SK-N-SH (cell line): Measurements from ENCODE around the gene ADAM33. TPM values are rescaled to one million over a fixed set of nuclear protein-coding genes. Genes with fewer than 3 reads are reported as not detected.

Experiments
- CTCF ChIA-PET: fragments of 300-600, 350-600 bp; formaldehyde crosslinking; extraction: SDS; loops from one replicate; lab custom pipeline; 2021; lab: Yijun Ruan, JAX
- POLR2A ChIA-PET: fragments of 350-600 bp; sonication (Branson Sonifier 250); formaldehyde crosslinking; extraction: SDS; loops from one replicate; lab custom pipeline; 2020; ENCODE audit warnings: antibody characterized with exemption, inconsistent platforms; lab: Yijun Ruan, JAX
- DNase-seq: peaks from one replicate; pipeline ENCODE4 v3.0.0; 2012
- H2AFZ ChIP-seq: fragments of 200-600 bp; sonication (generic); 2 replicates; pipeline ENCODE4 v1.8.1; 2016; ENCODE audit warnings: antibody characterized with exemption, mild to moderate bottlenecking, low read depth
- H3F3A ChIP-seq: fragments of 200-600 bp; sonication (generic); replicated peaks from 2 replicates; pipeline ENCODE3; 2016; ENCODE audit warnings: antibody characterized with exemption, mild to moderate bottlenecking; ENCODE audit not compliant: insufficient read depth
- H3K27ac ChIP-seq, 2 experiments: fragments of 200-500 bp in 1 of 2; fragments of 200-600 bp in 1 of 2; sonication (Bioruptor generic) in 1 of 2; sonication (generic), shearing (Covaris generic) in 1 of 2; 2 replicates each; pipeline versions ENCODE4 v1.5.1 to v1.6.1; 2014 to 2016; ENCODE audit warnings: low read depth in 2 of 2, inconsistent platforms in 1 of 2, low read length in 1 of 2, mild to moderate bottlenecking in 1 of 2, mixed read lengths in 1 of 2
- H3K27me3 ChIP-seq: fragments of 200-600 bp; sonication (generic), shearing (Covaris generic); 2 replicates; pipeline ENCODE4 v1.6.1; 2016; ENCODE audit warnings: mixed run types; ENCODE audit not compliant: insufficient read depth
- H3K36me3 ChIP-seq, 2 experiments: fragments of 200-500 bp in 1 of 2; fragments of 200-600 bp in 1 of 2; sonication (Bioruptor generic) in 1 of 2; sonication (generic) in 1 of 2; replicated peaks in 1 of 2; 2 replicates each; pipeline versions ENCODE3 to v1.5.1; 2014 to 2016; ENCODE audit warnings: low read length in 1 of 2, mild to moderate bottlenecking in 1 of 2; ENCODE audit not compliant: insufficient read depth in 2 of 2, control insufficient read depth in 1 of 2
- H3K4me1 ChIP-seq, 2 experiments: fragments of 200-500 bp in 1 of 2; fragments of 200-600 bp in 1 of 2; sonication (Bioruptor generic) in 1 of 2; sonication (generic), shearing (Covaris generic) in 1 of 2; 2 replicates each; pipeline versions ENCODE4 v1.5.1 to v1.6.1; 2014 to 2016; ENCODE audit warnings: low read depth in 1 of 2, low read length in 1 of 2, mixed run types in 1 of 2; ENCODE audit not compliant: insufficient read depth in 2 of 2, control insufficient read depth in 1 of 2
- H3K4me2 ChIP-seq: fragments of 200-600 bp; sonication (generic), shearing (Covaris generic); 2 replicates; pipeline ENCODE4 v1.6.1; 2017; ENCODE audit warnings: mixed run types
- H3K4me3 ChIP-seq, 2 experiments: fragments of 200-500 bp in 1 of 2; fragments of 200-600 bp in 1 of 2; sonication (Bioruptor generic) in 1 of 2; sonication (generic), shearing (Covaris generic) in 1 of 2; 2 replicates each; pipeline versions ENCODE4 v1.5.1 to v1.8.1; 2014 to 2016; ENCODE audit warnings: low read depth in 2 of 2, inconsistent platforms in 1 of 2, low read length in 1 of 2, mild to moderate bottlenecking in 1 of 2, mixed read lengths in 1 of 2, moderate library complexity in 1 of 2
- H3K79me2 ChIP-seq: fragments of 200-600 bp; sonication (generic); 2 replicates; pipeline ENCODE4 v1.8.1; 2017; ENCODE audit warnings: mild to moderate bottlenecking; ENCODE audit not compliant: insufficient read depth
- H3K9ac ChIP-seq: fragments of 200-600 bp; sonication (generic); 2 replicates; pipeline ENCODE4 v1.6.1; 2017; ENCODE audit warnings: mixed run types
- H3K9me2 ChIP-seq: fragments of 200-600 bp; sonication (generic); 2 replicates; pipeline ENCODE4 v1.6.1; 2017; ENCODE audit warnings: mixed run types
- H3K9me3 ChIP-seq: fragments of 200-600 bp; sonication (generic); 2 replicates; pipeline ENCODE4 v1.6.1; 2017; ENCODE audit warnings: mixed run types, mild to moderate bottlenecking, moderate library complexity
- H4K20me1 ChIP-seq: fragments of 200-600 bp; sonication (generic); 2 replicates; pipeline ENCODE4 v1.6.1; 2017; ENCODE audit warnings: mild to moderate bottlenecking, mixed run types; ENCODE audit not compliant: insufficient read depth
- ELF1 ChIP-seq: IDR thresholded peaks from 2 replicates; pipeline ENCODE4 v1.4.0; 2012
- EP300 ChIP-seq, 2 experiments: IDR thresholded peaks; 2 replicates each; pipeline versions ENCODE4 v1.4.0 to v1.6.1; 2012; ENCODE audit warnings: borderline replicate concordance in 1 of 2, low read depth in 1 of 2, low read length in 1 of 2
- EZH2phosphoT487 ChIP-seq: fragments of 200-600 bp; sonication (generic); IDR thresholded peaks from 2 replicates; pipeline ENCODE4 v1.6.1; 2017; ENCODE audit warnings: low read depth, mixed run types, mild to moderate bottlenecking, antibody characterized with exemption, moderate library complexity, borderline replicate concordance
- FOSL2 ChIP-seq: IDR thresholded peaks from 2 replicates; pipeline ENCODE4 v1.4.0; 2012; ENCODE audit warnings: low read depth, mild to moderate bottlenecking, moderate library complexity, borderline replicate concordance
- FOXJ3 ChIP-seq: sonication (generic); formaldehyde crosslinking; IDR thresholded peaks from 2 replicates; pipeline ENCODE4 v1.5.1; 2020; ENCODE audit warnings: mild to moderate bottlenecking, missing genetic modification reagents
- GABPA ChIP-seq: IDR thresholded peaks from 2 replicates; pipeline ENCODE4 v1.4.0; 2012; ENCODE audit warnings: low read depth, mild to moderate bottlenecking
- GATA2 ChIP-seq: sonication (generic); formaldehyde crosslinking; IDR thresholded peaks from 2 replicates; pipeline ENCODE4 v1.5.0; 2020; ENCODE audit warnings: mild to moderate bottlenecking, missing genetic modification reagents
- JUND ChIP-seq: IDR thresholded peaks from 2 replicates; pipeline ENCODE4 v1.4.0; 2012
- MEF2A ChIP-seq: IDR thresholded peaks from 2 replicates; pipeline ENCODE4 v1.4.0; 2012; ENCODE audit warnings: low read depth, borderline replicate concordance
- MXI1 ChIP-seq: IDR thresholded peaks from 2 replicates; pipeline ENCODE4 v1.6.1; 2012; ENCODE audit warnings: mild to moderate bottlenecking, low read depth, low read length, improper control_type of control experiment
- POLR2AphosphoS5 ChIP-seq: IDR thresholded peaks from 2 replicates; pipeline ENCODE4 v1.6.1; 2012; ENCODE audit warnings: low read depth, low read length
- RAD21 ChIP-seq: IDR thresholded peaks from 2 replicates; pipeline ENCODE4 v1.6.1; 2012; ENCODE audit warnings: mild to moderate bottlenecking, low read length
- RFX5 ChIP-seq: IDR thresholded peaks from 2 replicates; pipeline ENCODE4 v1.6.1; 2012; ENCODE audit warnings: mild to moderate bottlenecking, improper control_type of control experiment, low read length
- TEAD4 ChIP-seq: IDR thresholded peaks from 2 replicates; pipeline ENCODE4 v1.4.0; 2012; ENCODE audit warnings: mild to moderate bottlenecking, borderline replicate concordance; ENCODE audit not compliant: insufficient read depth
- USF1 ChIP-seq: IDR thresholded peaks from 2 replicates; pipeline ENCODE4 v1.4.0; 2012; ENCODE audit warnings: low read depth, borderline replicate concordance
- ZBTB33 ChIP-seq: IDR thresholded peaks from 2 replicates; pipeline ENCODE4 v1.4.0; 2012; ENCODE audit warnings: low read depth, borderline replicate concordance
- WGBS: methylation state at CpG from one replicate; pipeline ENCODE4 v1.1.6; 2017; ENCODE audit warnings: low lambda C conversion rate; 5-methylcytosine and 5-hydroxymethylcytosine counted together
- polyA plus RNA-seq, 3 experiments: library from polyadenylated mRNA; depleted of rRNA; stranded (reverse); fragments of >200 nt; gene quantifications; 2 replicates each; pipeline ENCODE4 v1.2.3, GENCODE V29; 2012
- TF ChIP-seq, protein P1 (sequence below): fragments of 200-600 bp; sonication (generic); IDR thresholded peaks from 2 replicates; pipeline ENCODE4 v1.6.1; 2017; ENCODE audit warnings: antibody characterized with exemption, mild to moderate bottlenecking, moderate library complexity
- TF ChIP-seq, protein P2 (sequence below): fragments of 150-350 bp; IDR thresholded peaks from 2 replicates; pipeline ENCODE4 v1.6.1; 2016; ENCODE audit warnings: mild to moderate bottlenecking, low read depth, low read length
- TF ChIP-seq, protein P3 (sequence below): fragments of 150-350 bp; IDR thresholded peaks from 2 replicates; pipeline ENCODE4 v1.6.1; 2017; ENCODE audit warnings: antibody characterized with exemption, low read length, low read depth, borderline replicate concordance

Gene ADAM33
- polyA plus RNA-seq, 1 of the 3 experiments (the other 2 are of a cell fraction): 4.8 TPM

- CTCF ChIA-PET: interaction anchor here (1.3 to 18.7 kb wide), 5 partner anchors 8 to 150 kb away, joined by 4 to 301 read pairs (median 4); partner anchors contain the start of gene SIGLEC1
- TF ChIP-seq GABPA: no peak
- no peak for TF ChIP-seq TEAD4
- TF ChIP-seq JUND: no peak
- no peak for TF ChIP-seq EZH2phosphoT487
- TF ChIP-seq, protein P1, sequence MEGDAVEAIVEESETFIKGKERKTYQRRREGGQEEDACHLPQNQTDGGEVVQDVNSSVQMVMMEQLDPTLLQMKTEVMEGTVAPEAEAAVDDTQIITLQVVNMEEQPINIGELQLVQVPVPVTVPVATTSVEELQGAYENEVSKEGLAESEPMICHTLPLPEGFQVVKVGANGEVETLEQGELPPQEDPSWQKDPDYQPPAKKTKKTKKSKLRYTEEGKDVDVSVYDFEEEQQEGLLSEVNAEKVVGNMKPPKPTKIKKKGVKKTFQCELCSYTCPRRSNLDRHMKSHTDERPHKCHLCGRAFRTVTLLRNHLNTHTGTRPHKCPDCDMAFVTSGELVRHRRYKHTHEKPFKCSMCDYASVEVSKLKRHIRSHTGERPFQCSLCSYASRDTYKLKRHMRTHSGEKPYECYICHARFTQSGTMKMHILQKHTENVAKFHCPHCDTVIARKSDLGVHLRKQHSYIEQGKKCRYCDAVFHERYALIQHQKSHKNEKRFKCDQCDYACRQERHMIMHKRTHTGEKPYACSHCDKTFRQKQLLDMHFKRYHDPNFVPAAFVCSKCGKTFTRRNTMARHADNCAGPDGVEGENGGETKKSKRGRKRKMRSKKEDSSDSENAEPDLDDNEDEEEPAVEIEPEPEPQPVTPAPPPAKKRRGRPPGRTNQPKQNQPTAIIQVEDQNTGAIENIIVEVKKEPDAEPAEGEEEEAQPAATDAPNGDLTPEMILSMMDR: no peak
- TF ChIP-seq RFX5: no peak
- no peak for TF ChIP-seq POLR2AphosphoS5
- TF ChIP-seq EP300 (IDR thresholded peaks at IDR 0.05; ENCODE audit: borderline replicate concordance in 1 of 2, low read depth in 1 of 2, low read length in 1 of 2): no peak
- no peak for TF ChIP-seq MXI1
- TF ChIP-seq ELF1: no peak
- TF ChIP-seq MEF2A: no peak
- TF ChIP-seq RAD21: no peak
- TF ChIP-seq FOXJ3 (CRISPR knock-in tag): no peak
- TF ChIP-seq GATA2 (CRISPR knock-in tag): no peak
- peak; percentile 29 for DNase-seq
Measured at GRCh38 chr20:3669710-3670367, 12.0 kb downstream of the ADAM33 start.

GRCh38 chr20:3667434-3668037 is 14.3 kb downstream of the ADAM33 start:
- CTCF ChIA-PET: interaction anchor here (1.1 to 18.7 kb wide), 4 partner anchors 9 to 101 kb away, joined by 3 to 301 read pairs (median 10); partner anchors contain the start of gene SIGLEC1
- H2AFZ ChIP-seq: no peak overlapping the region
- no peaks in the 10 kb centered on the region for H4K20me1 ChIP-seq
- WGBS: 67% methylated on average over 7 of the region's 8 CpGs
- H3K4me3 ChIP-seq: no peak overlapping the region
- POLR2A ChIA-PET: no interaction called here
- no peak overlapping the region for H3K27ac ChIP-seq
- no peaks in the 10 kb centered on the region for H3F3A ChIP-seq
- no peak overlapping the region for H3K9ac ChIP-seq
- DNase-seq: no peak
- peaks cover 0 to 7% of the 10 kb centered on the region in 2 experiments; a peak in 1 of 4 replicates for H3K4me1 ChIP-seq
- H3K4me2 ChIP-seq: no peak overlapping the region
- peaks cover 17% of the 10 kb centered on the region for H3K27me3 ChIP-seq
- H3K9me2 ChIP-seq: no peaks in the 10 kb centered on the region
- no peaks in the 10 kb centered on the region for H3K9me3 ChIP-seq
- H3K79me2 ChIP-seq: no peaks in the 10 kb centered on the region
- H3K36me3 ChIP-seq: no peaks in the 10 kb centered on the region
- TF ChIP-seq, protein P2, sequence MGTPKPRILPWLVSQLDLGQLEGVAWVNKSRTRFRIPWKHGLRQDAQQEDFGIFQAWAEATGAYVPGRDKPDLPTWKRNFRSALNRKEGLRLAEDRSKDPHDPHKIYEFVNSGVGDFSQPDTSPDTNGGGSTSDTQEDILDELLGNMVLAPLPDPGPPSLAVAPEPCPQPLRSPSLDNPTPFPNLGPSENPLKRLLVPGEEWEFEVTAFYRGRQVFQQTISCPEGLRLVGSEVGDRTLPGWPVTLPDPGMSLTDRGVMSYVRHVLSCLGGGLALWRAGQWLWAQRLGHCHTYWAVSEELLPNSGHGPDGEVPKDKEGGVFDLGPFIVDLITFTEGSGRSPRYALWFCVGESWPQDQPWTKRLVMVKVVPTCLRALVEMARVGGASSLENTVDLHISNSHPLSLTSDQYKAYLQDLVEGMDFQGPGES: no peak
- TF ChIP-seq ZBTB33 (no peak), GABPA (no peak), RFX5 (no peak), EZH2phosphoT487 (no peak), ELF1 (no peak), RAD21 (no peak), USF1 (no peak), FOSL2 (no peak)
- TF ChIP-seq, protein P3, sequence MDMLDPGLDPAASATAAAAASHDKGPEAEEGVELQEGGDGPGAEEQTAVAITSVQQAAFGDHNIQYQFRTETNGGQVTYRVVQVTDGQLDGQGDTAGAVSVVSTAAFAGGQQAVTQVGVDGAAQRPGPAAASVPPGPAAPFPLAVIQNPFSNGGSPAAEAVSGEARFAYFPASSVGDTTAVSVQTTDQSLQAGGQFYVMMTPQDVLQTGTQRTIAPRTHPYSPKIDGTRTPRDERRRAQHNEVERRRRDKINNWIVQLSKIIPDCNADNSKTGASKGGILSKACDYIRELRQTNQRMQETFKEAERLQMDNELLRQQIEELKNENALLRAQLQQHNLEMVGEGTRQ: no peak

More at GRCh38 chr20:3669710-3670367, 12.0 kb downstream of the ADAM33 start:
- no peak overlapping the region for H3K4me2 ChIP-seq
- H3K4me3 ChIP-seq: no peak overlapping the region
- no peaks in the 10 kb centered on the region for H3K36me3 ChIP-seq
- H3F3A ChIP-seq: no peaks in the 10 kb centered on the region
- peaks cover 33% of the 10 kb centered on the region for H3K27me3 ChIP-seq
- H3K9me2 ChIP-seq: no peaks in the 10 kb centered on the region
- H3K4me1 ChIP-seq: peaks cover 0 to 7% of the 10 kb centered on the region in 2 experiments; a peak in 1 of 4 replicates
- no peaks in the 10 kb centered on the region for H4K20me1 ChIP-seq
- 79% methylated on average over 12 of the region's 13 CpGs for whole genome bisulfite sequencing
- POLR2A ChIA-PET: no interaction called here
- no peak overlapping the region for H2AFZ ChIP-seq
- no peaks in the 10 kb centered on the region for H3K79me2 ChIP-seq
- no peak overlapping the region for H3K9ac ChIP-seq
- no peak overlapping the region for H3K27ac ChIP-seq
- no peaks in the 10 kb centered on the region for H3K9me3 ChIP-seq
